Loucy (cell line): Measurements from ENCODE around the gene SLFN5.

Source experiments
- H2AFZ ChIP-seq: fragments of 200-600 bp; sonication (generic); 2 replicates; pipeline ENCODE4 v1.6.0; 2016; ENCODE audit warnings: antibody characterized with exemption, mild to moderate bottlenecking, low read length, moderate library complexity
- H3F3A ChIP-seq: fragments of 200-600 bp; 2 replicates; pipeline ENCODE4 v1.6.0; 2016; ENCODE audit warnings: antibody characterized with exemption, low read depth, mild to moderate bottlenecking
- H3K27me3 ChIP-seq: fragments of 200-600 bp; sonication (generic); 2 replicates; pipeline ENCODE4 v1.6.1; 2014; ENCODE audit warnings: low read length, mild to moderate bottlenecking; ENCODE audit not compliant: insufficient read depth, poor library complexity, severe bottlenecking
- H3K36me3 ChIP-seq: fragments of 200-600 bp; sonication (generic); 2 replicates; pipeline ENCODE4 v1.6.1; 2016; ENCODE audit warnings: low read length; ENCODE audit not compliant: insufficient read depth
- H3K4me1 ChIP-seq: fragments of 200-600 bp; sonication (generic); 2 replicates; pipeline ENCODE4 v1.5.1; 2014; ENCODE audit warnings: low read length, mild to moderate bottlenecking; ENCODE audit not compliant: insufficient read depth, poor library complexity, severe bottlenecking
- H3K4me2 ChIP-seq: fragments of 200-600 bp; sonication (generic); 2 replicates; pipeline ENCODE4 v1.6.0; 2014; ENCODE audit warnings: antibody characterized with exemption, low read length, low read depth, mild to moderate bottlenecking; ENCODE audit not compliant: poor library complexity, severe bottlenecking
- H3K4me3 ChIP-seq: fragments of 200-600 bp; sonication (generic); 2 replicates; pipeline ENCODE4 v1.5.1; 2014; ENCODE audit warnings: low read length, mild to moderate bottlenecking, mixed read lengths; ENCODE audit not compliant: poor library complexity, severe bottlenecking
- H3K79me2 ChIP-seq: fragments of 200-600 bp; sonication (generic); 2 replicates; pipeline ENCODE4 v1.6.1; 2014; ENCODE audit warnings: low read length; ENCODE audit not compliant: insufficient read depth
- H3K9ac ChIP-seq: fragments of 200-600 bp; sonication (generic); 2 replicates; pipeline ENCODE4 v1.6.0; 2014; ENCODE audit warnings: mild to moderate bottlenecking, low read depth, low read length, moderate library complexity; ENCODE audit not compliant: poor library complexity, severe bottlenecking
- H3K9me2 ChIP-seq: fragments of 200-600 bp; sonication (generic); replicated peaks from 2 replicates; pipeline ENCODE4 v1.6.1; 2016; ENCODE audit warnings: low read depth, low read length, mixed read lengths
- H3K9me3 ChIP-seq: fragments of 200-600 bp; sonication (generic); 2 replicates; pipeline ENCODE4 v1.6.1; 2014; ENCODE audit warnings: mild to moderate bottlenecking, antibody characterized with exemption, low read length, low read depth; ENCODE audit not compliant: insufficient read depth
- H4K20me1 ChIP-seq: fragments of 200-600 bp; sonication (generic); 2 replicates; pipeline ENCODE4 v1.6.0; 2014; ENCODE audit warnings: antibody characterized with exemption, low read length, mild to moderate bottlenecking; ENCODE audit not compliant: insufficient read depth, poor library complexity, severe bottlenecking
- CTCF ChIP-seq: fragments of 200-600 bp; sonication (generic); conservative IDR thresholded peaks from 2 replicates; pipeline ENCODE4 v1.5.1; 2014; ENCODE audit warnings: mild to moderate bottlenecking, antibody characterized with exemption, low read length
- EZH2phosphoT487 ChIP-seq: fragments of 200-600 bp; IDR thresholded peaks from 2 replicates; pipeline ENCODE4 v1.6.1; 2018; ENCODE audit warnings: antibody characterized with exemption, mild to moderate bottlenecking, moderate library complexity, borderline replicate concordance

Gene SLFN5

DNA sequence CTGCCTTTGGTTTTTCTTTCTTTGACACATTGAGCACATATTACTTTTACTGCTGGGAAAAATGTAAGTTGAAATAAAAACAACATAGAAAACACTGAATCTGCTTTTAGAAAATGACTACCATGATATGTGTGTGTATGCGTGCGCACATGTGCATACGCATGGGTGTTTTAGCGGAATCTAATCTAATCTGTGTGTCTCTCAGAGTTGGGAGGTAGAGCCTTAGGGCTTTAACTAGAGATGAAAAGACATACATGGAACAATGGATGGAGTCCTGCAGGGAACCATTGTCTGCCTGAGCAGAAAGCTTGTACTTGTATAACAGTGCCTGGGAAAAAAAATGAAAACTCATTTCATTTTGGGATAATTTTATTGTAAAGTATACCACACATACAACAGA lies 12.4 kb downstream of the SLFN5 start:
- no peak for TF ChIP-seq CTCF
- TF ChIP-seq EZH2phosphoT487 = no peak
- Histone ChIP-seq H3K4me1 (no peaks in the 10 kb centered on the region), H2AFZ (no peak overlapping the region), H3K79me2 (no peaks in the 10 kb centered on the region), H3F3A (no peaks in the 10 kb centered on the region), H3K4me2 (no peak overlapping the region), H3K9ac (no peak overlapping the region), H3K9me3 (no peaks in the 10 kb centered on the region), H3K9me2 (no peaks in the 10 kb centered on the region), H3K27me3 (peaks cover 82% of the 10 kb centered on the region), H3K36me3 (no peaks in the 10 kb centered on the region), H3K4me3 (no peak overlapping the region), H4K20me1 (no peaks in the 10 kb centered on the region)

DNA sequence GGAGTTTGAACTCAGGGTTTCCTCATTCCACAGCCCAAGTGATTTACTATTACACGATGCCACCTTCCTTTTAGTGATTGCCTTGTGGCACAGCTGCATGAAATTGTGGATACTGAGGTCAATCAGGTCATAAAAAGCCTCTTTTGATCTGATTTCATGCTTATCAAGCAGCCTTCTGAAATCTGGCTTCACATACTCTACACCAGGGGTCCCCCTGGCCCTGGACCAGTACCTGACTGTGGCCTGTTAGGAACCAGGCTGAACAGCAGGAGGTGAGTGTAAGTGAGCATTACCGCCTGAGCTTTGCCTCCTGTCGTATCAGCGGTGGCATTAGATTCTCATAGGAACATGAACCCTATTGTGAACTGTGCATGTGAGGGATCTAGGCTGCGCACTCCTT lies 13.8 kb downstream of the SLFN5 start:
- H3K36me3 ChIP-seq = no peaks in the 10 kb centered on the region
- no peaks in the 10 kb centered on the region for H3K79me2 ChIP-seq
- H3K9ac ChIP-seq = no peak overlapping the region
- H3K4me1 ChIP-seq = no peaks in the 10 kb centered on the region
- H3K27me3 ChIP-seq = peaks cover 72% of the 10 kb centered on the region
- H2AFZ ChIP-seq = no peak overlapping the region
- H3K4me3 ChIP-seq = no peak overlapping the region
- H3K4me2 ChIP-seq = no peak overlapping the region
- no peak for TF ChIP-seq CTCF
- no peak for TF ChIP-seq EZH2phosphoT487
- no peaks in the 10 kb centered on the region for H3F3A ChIP-seq
- no peaks in the 10 kb centered on the region for H3K9me2 ChIP-seq
- no peaks in the 10 kb centered on the region for H4K20me1 ChIP-seq
- no peaks in the 10 kb centered on the region for H3K9me3 ChIP-seq

DNA sequence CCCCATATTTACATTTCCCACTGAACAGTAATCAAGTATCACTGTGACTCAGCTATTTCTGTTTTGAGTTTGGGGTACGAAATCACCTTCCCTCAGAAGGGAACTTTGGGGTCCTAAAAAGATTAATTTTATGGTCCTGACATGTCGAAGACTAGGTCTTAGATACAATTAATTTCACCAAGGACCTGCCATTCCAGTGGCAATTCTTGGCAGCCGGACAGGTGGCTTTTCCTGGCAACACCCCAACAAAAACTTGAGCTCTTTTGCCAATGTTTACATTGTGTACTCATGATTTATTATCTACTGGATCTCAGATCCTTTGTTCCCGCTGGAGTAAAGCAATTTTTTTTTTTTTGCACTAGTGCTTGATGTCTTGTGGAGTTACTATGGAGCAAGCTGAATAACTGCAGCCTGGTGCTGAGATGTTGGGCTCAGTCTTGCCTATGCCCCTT lies 14.4 kb downstream of the SLFN5 start:
- no peaks in the 10 kb centered on the region for H3F3A ChIP-seq

More for the DNA sequence above, 14.4 kb downstream of the SLFN5 start:
- Histone ChIP-seq H3K27me3 (peaks cover 66% of the 10 kb centered on the region), H3K9me3 (no peaks in the 10 kb centered on the region), H3K79me2 (no peaks in the 10 kb centered on the region), H3K9me2 (no peaks in the 10 kb centered on the region), H4K20me1 (no peaks in the 10 kb centered on the region), H3K4me1 (no peaks in the 10 kb centered on the region), H3K36me3 (no peaks in the 10 kb centered on the region), H3K4me3 (no peak overlapping the region), H2AFZ (no peak overlapping the region), H3K4me2 (no peak overlapping the region), H3K9ac (no peak overlapping the region)
- TF ChIP-seq EZH2phosphoT487 = no peak
- TF ChIP-seq CTCF = no peak
